Keratinocyte (primary cell): ENCODE measurements around the gene DAPP1. TPM values are rescaled to one million over a fixed set of nuclear protein-coding genes. Genes with fewer than 3 reads are reported as not detected.

ENCODE experiments used
- DNase-seq: peaks from one replicate; pipeline ENCODE4 v3.0.0-alpha.2; 2011; ENCODE audit warnings: low read depth, missing footprints, low spot score
- FAIRE-seq: peaks from 2 replicates; lab custom pipeline; 2011; peaks lifted over from hg19 to GRCh38; lab: Jason Lieb, UNC
- H2AFZ ChIP-seq: 2 replicates; pipeline ENCODE4 v1.6.0; 2012; ENCODE audit warnings: low read length, control low read depth, inconsistent platforms; ENCODE audit not compliant: control insufficient read depth
- H3K27ac ChIP-seq: 2 replicates; pipeline ENCODE4 v1.5.1; 2011; ENCODE audit warnings: low read length; ENCODE audit not compliant: control insufficient read depth, insufficient read depth
- H3K27me3 ChIP-seq: 3 replicates; pipeline ENCODE4 v1.6.0; 2011; ENCODE audit warnings: low read length; ENCODE audit not compliant: control insufficient read depth, insufficient read depth; ENCODE audit errors: extremely low read depth
- H3K36me3 ChIP-seq, 2 experiments: 2 replicates in 1 of 2; 3 replicates in 1 of 2; pipeline ENCODE4 v1.5.1; 2011; ENCODE audit warnings: low read length in 2 of 2, mild to moderate bottlenecking in 1 of 2; ENCODE audit not compliant: control insufficient read depth in 2 of 2, insufficient read depth in 2 of 2; ENCODE audit errors: extremely low read depth in 1 of 2
- H3K4me1 ChIP-seq: 3 replicates; pipeline ENCODE4 v1.5.1; 2011; ENCODE audit warnings: low read length; ENCODE audit not compliant: control insufficient read depth, insufficient read depth; ENCODE audit errors: extremely low read depth
- H3K4me2 ChIP-seq: 3 replicates; pipeline ENCODE4 v1.6.0; 2011; ENCODE audit warnings: low read depth, low read length; ENCODE audit not compliant: control insufficient read depth, insufficient read depth; ENCODE audit errors: extremely low read depth
- H3K4me3 ChIP-seq, 3 experiments: fragments of 200-600 bp in 1 of 3; sonication (generic) in 1 of 3; 2 replicates in 2 of 3; 3 replicates in 1 of 3; pipeline ENCODE4 v1.5.1; 2011 to 2016; ENCODE audit warnings: low read length in 3 of 3, mild to moderate bottlenecking in 3 of 3, control low read depth in 2 of 3, inconsistent platforms in 1 of 3, low read depth in 1 of 3, mixed read lengths in 1 of 3, mixed run types in 1 of 3, moderate library complexity in 1 of 3; ENCODE audit not compliant: control insufficient read depth in 2 of 3, insufficient read depth in 2 of 3; ENCODE audit errors: extremely low read depth in 1 of 3
- H3K79me2 ChIP-seq: 2 replicates; pipeline ENCODE4 v1.6.0; 2012; ENCODE audit warnings: low read length; ENCODE audit not compliant: control insufficient read depth, insufficient read depth
- H3K9ac ChIP-seq: 3 replicates; pipeline ENCODE4 v1.6.0; 2011; ENCODE audit warnings: low read length; ENCODE audit not compliant: control insufficient read depth, insufficient read depth; ENCODE audit errors: extremely low read depth
- H3K9me1 ChIP-seq: 3 replicates; pipeline ENCODE4 v1.6.0; 2011; ENCODE audit warnings: low read length; ENCODE audit not compliant: control insufficient read depth, insufficient read depth; ENCODE audit errors: extremely low read depth
- H3K9me3 ChIP-seq: 2 replicates; pipeline ENCODE4 v1.5.1; 2012; ENCODE audit warnings: low read depth, low read length; ENCODE audit not compliant: control insufficient read depth
- H4K20me1 ChIP-seq: 3 replicates; pipeline ENCODE4 v1.6.0; 2011; ENCODE audit warnings: low read length; ENCODE audit not compliant: control insufficient read depth, insufficient read depth; ENCODE audit errors: extremely low read depth
- EZH2 ChIP-seq: IDR thresholded peaks from one replicate; pipeline ENCODE4 v1.6.1; 2012; ENCODE audit warnings: inconsistent platforms, mild to moderate bottlenecking, low read length, moderate library complexity
- dilution Hi-C: fragments of 300-500 bp; cut with MboI; formaldehyde crosslinking; loops from one replicate; pipeline ENCODE4 v1.7.0; 2020; ENCODE audit warnings: low sequenced_read_pairs; ENCODE audit not compliant: extremely low pct_ligation_motif_present
- polyA plus RNA-seq, 5 experiments: library from polyadenylated mRNA; depleted of rRNA in 3 of 5; stranded (reverse) in 3 of 5; stranded (forward) in 1 of 5; unstranded in 1 of 5; fragments of >200 nt; gene quantifications; 1 replicate in 1 of 5; 2 replicates in 3 of 5; 3 replicates in 1 of 5; pipeline versions ENCODE4 v1.2.1 to v1.2.3, GENCODE V29; 2011 to 2012; ENCODE audit warnings: missing spikeins in 2 of 5, low read depth in 1 of 5, low replicate concordance in 1 of 5
- TF ChIP-seq, protein P1 (sequence below), 3 experiments: IDR thresholded peaks in 1 of 3; conservative IDR thresholded peaks in 1 of 3; optimal IDR thresholded peaks in 1 of 3; 2 replicates in 2 of 3; 3 replicates in 1 of 3; pipeline versions ENCODE3 to v1.5.1; 2011; ENCODE audit warnings: low read length in 3 of 3, mild to moderate bottlenecking in 3 of 3, moderate library complexity in 2 of 3, control low read depth in 1 of 3, inconsistent platforms in 1 of 3; ENCODE audit not compliant: insufficient read depth in 2 of 3; ENCODE audit errors: extremely low read depth in 1 of 3

Gene DAPP1
- polyA plus RNA-seq, 1 donor (not counting 4 experiments of a cell fraction or from before 2014, with no cell fraction given), result 80.3 TPM

DNA sequence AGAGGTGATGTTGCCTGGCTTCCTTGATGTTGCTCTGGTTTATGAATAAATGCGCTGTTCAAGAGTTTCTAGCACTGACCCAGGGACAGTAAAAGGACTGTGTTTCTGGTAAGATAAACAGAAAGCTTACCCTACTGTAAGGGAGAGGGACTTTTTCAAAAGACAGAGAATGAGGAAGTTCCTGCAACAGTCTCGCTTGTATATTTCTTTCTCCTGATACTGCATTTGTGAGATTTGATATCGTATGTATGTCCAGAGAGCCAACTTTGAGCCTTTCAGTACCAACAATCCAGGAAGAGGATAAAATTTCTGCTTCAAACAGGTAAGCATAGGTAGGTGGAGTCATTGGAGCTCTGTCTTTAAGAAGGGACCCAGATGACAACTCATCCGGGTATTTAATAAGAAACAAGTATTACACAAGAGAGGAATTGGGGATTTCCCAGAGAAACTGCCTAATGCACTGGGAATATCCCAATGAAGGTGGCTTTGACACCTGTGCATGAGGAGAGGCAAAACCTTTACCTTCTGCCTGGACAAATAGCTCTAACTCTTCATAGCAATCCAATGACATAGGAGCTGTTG, 773 bp downstream of the DAPP1 start:
- peak overlapping the region; percentile 63 to 96 (median 77) for H3K4me3 ChIP-seq
- peak; percentile 93 for FAIRE-seq

DNA sequence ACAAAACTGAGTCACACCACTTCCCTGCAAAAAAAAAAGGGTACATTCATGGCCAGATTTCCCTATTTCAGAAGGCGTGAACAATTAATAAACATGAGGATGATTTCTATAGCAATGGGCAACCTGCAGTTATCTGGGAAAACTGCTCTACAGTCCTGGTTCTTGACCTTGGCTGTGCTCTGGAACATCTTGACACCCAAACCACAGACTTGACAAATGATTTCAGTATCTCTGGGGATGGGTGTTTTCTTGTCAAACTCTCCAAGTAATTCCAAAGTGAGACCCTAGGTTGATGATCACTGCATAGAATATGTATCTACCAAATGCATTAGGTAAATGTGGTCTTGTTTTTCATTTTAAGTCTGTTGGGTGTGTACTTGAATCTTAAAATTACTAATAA, 2.0 kb downstream of the DAPP1 start:
- DNase-seq (no peak), FAIRE-seq (peak; percentile 51)
- Histone ChIP-seq H3K4me3 (peak overlapping the region; percentile 63 to 96 (median 77)), H3K27ac (peak overlapping the region; percentile 98), H3K4me2 (peak overlapping the region; percentile 79), H2AFZ (no peak overlapping the region), H3K27me3 (no peaks in the 10 kb centered on the region), H3K79me2 (peaks cover 67% of the 10 kb centered on the region), H3K9ac (no peak overlapping the region), H4K20me1 (peaks cover 5% of the 10 kb centered on the region), H3K9me3 (no peaks in the 10 kb centered on the region), H3K36me3 (peaks cover 2 to 3% of the 10 kb centered on the region in 2 experiments), H3K4me1 (peaks cover 46% of the 10 kb centered on the region), H3K9me1 (peaks cover 3% of the 10 kb centered on the region)
- dilution Hi-C loops, result no loop called here
- TF ChIP-seq EZH2, result no peak
- TF ChIP-seq, protein P1, sequence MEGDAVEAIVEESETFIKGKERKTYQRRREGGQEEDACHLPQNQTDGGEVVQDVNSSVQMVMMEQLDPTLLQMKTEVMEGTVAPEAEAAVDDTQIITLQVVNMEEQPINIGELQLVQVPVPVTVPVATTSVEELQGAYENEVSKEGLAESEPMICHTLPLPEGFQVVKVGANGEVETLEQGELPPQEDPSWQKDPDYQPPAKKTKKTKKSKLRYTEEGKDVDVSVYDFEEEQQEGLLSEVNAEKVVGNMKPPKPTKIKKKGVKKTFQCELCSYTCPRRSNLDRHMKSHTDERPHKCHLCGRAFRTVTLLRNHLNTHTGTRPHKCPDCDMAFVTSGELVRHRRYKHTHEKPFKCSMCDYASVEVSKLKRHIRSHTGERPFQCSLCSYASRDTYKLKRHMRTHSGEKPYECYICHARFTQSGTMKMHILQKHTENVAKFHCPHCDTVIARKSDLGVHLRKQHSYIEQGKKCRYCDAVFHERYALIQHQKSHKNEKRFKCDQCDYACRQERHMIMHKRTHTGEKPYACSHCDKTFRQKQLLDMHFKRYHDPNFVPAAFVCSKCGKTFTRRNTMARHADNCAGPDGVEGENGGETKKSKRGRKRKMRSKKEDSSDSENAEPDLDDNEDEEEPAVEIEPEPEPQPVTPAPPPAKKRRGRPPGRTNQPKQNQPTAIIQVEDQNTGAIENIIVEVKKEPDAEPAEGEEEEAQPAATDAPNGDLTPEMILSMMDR (optimal IDR thresholded peaks at IDR 0.05 in 1 of 3, IDR thresholded peaks at IDR 0.05 in 1 of 3, conservative IDR thresholded peaks at IDR 0.05 in 1 of 3; ENCODE audit: extremely low read depth in 1 of 3, insufficient read depth in 2 of 3, low read length in 3 of 3), result no peak

More for the DNA sequence above, 773 bp downstream of the DAPP1 start:
- Histone ChIP-seq H3K36me3 (peaks cover 2 to 3% of the 10 kb centered on the region in 2 experiments), H3K27me3 (no peaks in the 10 kb centered on the region), H3K9me1 (peaks cover 3% of the 10 kb centered on the region), H3K9ac (peak overlapping the region; percentile 98), H3K79me2 (peaks cover 56% of the 10 kb centered on the region), H4K20me1 (peaks cover 5% of the 10 kb centered on the region), H3K4me2 (peak overlapping the region; percentile 79), H2AFZ (no peak overlapping the region), H3K4me1 (peaks cover 45% of the 10 kb centered on the region), H3K27ac (peak overlapping the region; percentile 98), H3K9me3 (no peaks in the 10 kb centered on the region)
- DNase-seq, result no peak
- TF ChIP-seq, protein P1 (optimal IDR thresholded peaks at IDR 0.05 in 1 of 3, IDR thresholded peaks at IDR 0.05 in 1 of 3, conservative IDR thresholded peaks at IDR 0.05 in 1 of 3; ENCODE audit: extremely low read depth in 1 of 3, insufficient read depth in 2 of 3, low read length in 3 of 3), result no peak
- no peak for TF ChIP-seq EZH2
- dilution Hi-C loops, result no loop called here
